H1 (cell line): ENCODE data around the gene ATG2B. TPM values are rescaled to one million over a fixed set of nuclear protein-coding genes. Genes with fewer than 3 reads are reported as not detected.

Source experiments
- CTCF ChIA-PET: fragments of 300-600 bp; sonication (Branson Sonifier 250); formaldehyde crosslinking; loops from one replicate; lab custom pipeline; 2021; ENCODE audit not compliant: partially characterized antibody; lab: Charles Lee
- POLR2A ChIA-PET: fragments of 300-600 bp; sonication (Branson Sonifier 250); formaldehyde crosslinking; loops from one replicate; lab custom pipeline; 2021; ENCODE audit warnings: inconsistent platforms; ENCODE audit not compliant: partially characterized antibody; lab: Charles Lee
- DNase-seq, 2 experiments: peaks; one replicate each; pipeline versions ENCODE4 v3.0.0 to v3.0.0-alpha.2; 2010 to 2022; ENCODE audit warnings: low spot score in 2 of 2, low read depth in 1 of 2, mixed read lengths in 1 of 2
- FAIRE-seq: peaks from 2 replicates; lab custom pipeline; 2011; peaks lifted over from hg19 to GRCh38; lab: Jason Lieb, UNC
- H2AFZ ChIP-seq: 2 replicates; pipeline ENCODE4 v1.8.1; 2012; ENCODE audit warnings: low read length, inconsistent platforms
- H2AK5ac ChIP-seq: 2 replicates; pipeline ENCODE4 v1.6.1; 2013; ENCODE audit warnings: low read depth, low read length
- H2BK120ac ChIP-seq: replicated peaks from 2 replicates; pipeline ENCODE3; 2013; ENCODE audit warnings: low read depth, low read length, inconsistent platforms
- H2BK12ac ChIP-seq: 2 replicates; pipeline ENCODE4 v1.6.1; 2013; ENCODE audit warnings: low read depth, low read length
- H2BK15ac ChIP-seq: 2 replicates; pipeline ENCODE4 v1.6.1; 2013; ENCODE audit warnings: low read length
- H2BK20ac ChIP-seq: 2 replicates; pipeline ENCODE4 v1.6.1; 2013; ENCODE audit warnings: low read length
- H2BK5ac ChIP-seq: 2 replicates; pipeline ENCODE4 v1.6.1; 2013; ENCODE audit warnings: low read depth, low read length
- H3K14ac ChIP-seq: 2 replicates; pipeline ENCODE4 v1.6.1; 2013; ENCODE audit warnings: inconsistent platforms; ENCODE audit not compliant: insufficient read length
- H3K18ac ChIP-seq: 2 replicates; pipeline ENCODE4 v1.6.1; 2013; ENCODE audit warnings: low read length; ENCODE audit errors: extremely low read depth
- H3K23ac ChIP-seq: 2 replicates; pipeline ENCODE4 v1.6.1; 2013; ENCODE audit warnings: inconsistent platforms; ENCODE audit not compliant: insufficient read length
- H3K23me2 ChIP-seq: 2 replicates; pipeline ENCODE4 v1.6.1; 2013; ENCODE audit warnings: low read depth, low read length
- H3K27ac ChIP-seq: 2 replicates; pipeline ENCODE4 v1.6.1; 2011; ENCODE audit warnings: low read depth, low read length, inconsistent platforms
- H3K27me3 ChIP-seq, 4 experiments: replicated peaks in 1 of 4; 1 replicate in 1 of 4; 2 replicates in 3 of 4; pipeline versions ENCODE4 v1.6.1 to v1.8.1; 2011 to 2013; ENCODE audit warnings: low read length in 3 of 4, mild to moderate bottlenecking in 3 of 4, inconsistent platforms in 2 of 4, mixed read lengths in 2 of 4, moderate library complexity in 1 of 4; ENCODE audit not compliant: control insufficient read depth in 3 of 4, insufficient read depth in 3 of 4; ENCODE audit errors: extremely low read depth in 1 of 4
- H3K36me3 ChIP-seq, 4 experiments: 2 replicates each; pipeline versions ENCODE4 v1.6.1 to v1.8.1; 2011 to 2013; ENCODE audit warnings: mild to moderate bottlenecking in 4 of 4, low read length in 3 of 4, moderate library complexity in 2 of 4, control low read depth in 1 of 4, inconsistent platforms in 1 of 4; ENCODE audit not compliant: insufficient read depth in 4 of 4, control insufficient read depth in 2 of 4
- H3K4ac ChIP-seq: replicated peaks from 2 replicates; pipeline ENCODE3; 2013; ENCODE audit warnings: low read length, low read depth, mixed read lengths, inconsistent platforms; ENCODE audit not compliant: insufficient read length
- H3K4me1 ChIP-seq, 4 experiments: replicated peaks in 1 of 4; 1 replicate in 1 of 4; 2 replicates in 3 of 4; pipeline versions ENCODE4 v1.6.1 to v1.8.1; 2011 to 2013; ENCODE audit warnings: low read length in 3 of 4, inconsistent platforms in 2 of 4, mixed read lengths in 1 of 4; ENCODE audit not compliant: insufficient read depth in 4 of 4, control insufficient read depth in 3 of 4
- H3K4me2 ChIP-seq, 2 experiments: 2 replicates each; pipeline versions ENCODE4 v1.6.1 to v1.8.1; 2011 to 2013; ENCODE audit warnings: low read depth in 2 of 2, low read length in 2 of 2, control low read depth in 1 of 2, inconsistent platforms in 1 of 2, mild to moderate bottlenecking in 1 of 2; ENCODE audit not compliant: insufficient read depth in 1 of 2
- H3K4me3 ChIP-seq, 4 experiments: fragments of 200-600, 300-600 bp in 1 of 4; sonication (generic), shearing (Covaris generic), sonication (Bioruptor Twin) in 1 of 4; 2 replicates each; pipeline versions ENCODE4 v1.5.1 to v1.8.1; 2011 to 2016; ENCODE audit warnings: low read length in 4 of 4, low read depth in 3 of 4, control low read depth in 2 of 4, inconsistent platforms in 2 of 4, mild to moderate bottlenecking in 2 of 4, mixed read lengths in 1 of 4, moderate library complexity in 1 of 4; ENCODE audit not compliant: insufficient read depth in 2 of 4; ENCODE audit errors: extremely low read depth in 1 of 4
- H3K56ac ChIP-seq: replicated peaks from 2 replicates; pipeline ENCODE3; 2013; ENCODE audit warnings: low read depth, mild to moderate bottlenecking, mixed read lengths, low read length, inconsistent platforms; ENCODE audit not compliant: insufficient read length
- H3K79me1 ChIP-seq: 2 replicates; pipeline ENCODE4 v1.6.1; 2013; ENCODE audit warnings: low read depth, low read length, control low read depth
- H3K79me2 ChIP-seq, 2 experiments: 2 replicates each; pipeline versions ENCODE4 v1.6.1 to v1.8.1; 2012 to 2013; ENCODE audit warnings: low read length in 2 of 2, mild to moderate bottlenecking in 2 of 2, inconsistent platforms in 1 of 2; ENCODE audit not compliant: insufficient read depth in 2 of 2, control insufficient read depth in 1 of 2
- H3K9ac ChIP-seq, 4 experiments: replicated peaks in 1 of 4; 1 replicate in 1 of 4; 2 replicates in 3 of 4; pipeline versions ENCODE4 v1.6.1 to v1.8.1; 2011 to 2013; ENCODE audit warnings: low read depth in 3 of 4, low read length in 3 of 4, control low read depth in 2 of 4, mild to moderate bottlenecking in 2 of 4, moderate library complexity in 2 of 4, inconsistent platforms in 1 of 4; ENCODE audit errors: extremely low read depth in 1 of 4
- H3K9me3 ChIP-seq, 2 experiments: 2 replicates each; pipeline versions ENCODE4 v1.6.1 to v1.8.1; 2012 to 2013; ENCODE audit warnings: mild to moderate bottlenecking in 2 of 2, moderate library complexity in 2 of 2, control low read depth in 1 of 2, inconsistent platforms in 1 of 2, low read depth in 1 of 2, low read length in 1 of 2, mixed read lengths in 1 of 2; ENCODE audit not compliant: insufficient read depth in 2 of 2
- H4K20me1 ChIP-seq, 2 experiments: replicated peaks in 1 of 2; 2 replicates each; pipeline versions ENCODE3 to v1.8.1; 2011 to 2013; ENCODE audit warnings: inconsistent platforms in 2 of 2, low read length in 2 of 2, mild to moderate bottlenecking in 1 of 2; ENCODE audit not compliant: insufficient read depth in 2 of 2, control insufficient read depth in 1 of 2
- H4K5ac ChIP-seq: 2 replicates; pipeline ENCODE4 v1.6.1; 2013; ENCODE audit warnings: low read length, low read depth, mixed read lengths, inconsistent platforms; ENCODE audit not compliant: insufficient read length
- H4K8ac ChIP-seq: 2 replicates; pipeline ENCODE4 v1.8.0; 2013; ENCODE audit warnings: mild to moderate bottlenecking, moderate library complexity, low read length, inconsistent platforms; ENCODE audit not compliant: insufficient read depth; ENCODE audit errors: extremely low read depth
- H4K91ac ChIP-seq: replicated peaks from 2 replicates; pipeline ENCODE3; 2013; ENCODE audit warnings: low read length, mixed read lengths, inconsistent platforms; ENCODE audit not compliant: insufficient read length
- BACH1 ChIP-seq: IDR thresholded peaks from 2 replicates; pipeline ENCODE4 v1.6.1; 2012; ENCODE audit warnings: low read length, improper control_type of control experiment
- BCL11A ChIP-seq, 2 experiments: IDR thresholded peaks; one replicate each; pipeline ENCODE4 v1.6.1; 2011; ENCODE audit warnings: low read depth in 2 of 2, low read length in 2 of 2, mild to moderate bottlenecking in 2 of 2
- EP300 ChIP-seq, 2 experiments: IDR thresholded peaks; 1 replicate in 1 of 2; 2 replicates in 1 of 2; pipeline ENCODE4 v1.6.1; 2011 to 2012; ENCODE audit warnings: low read depth in 2 of 2, low read length in 2 of 2, mild to moderate bottlenecking in 2 of 2, borderline replicate concordance in 1 of 2, inconsistent platforms in 1 of 2, moderate library complexity in 1 of 2
- KDM1A ChIP-seq: fragments of 200-600, 300-600 bp; sonication (generic); IDR thresholded peaks from 2 replicates; pipeline ENCODE4 v1.7.1; 2016; ENCODE audit warnings: mild to moderate bottlenecking, low read length, borderline replicate concordance
- POLR2A ChIP-seq, 2 experiments: IDR thresholded peaks; 1 replicate in 1 of 2; 2 replicates in 1 of 2; pipeline ENCODE4 v1.6.1; 2011; ENCODE audit warnings: low read depth in 2 of 2, low read length in 2 of 2, mild to moderate bottlenecking in 2 of 2; ENCODE audit errors: control extremely low read depth in 1 of 2
- RFX5 ChIP-seq: IDR thresholded peaks from 2 replicates; pipeline ENCODE4 v1.6.1; 2011; ENCODE audit warnings: low read depth, low read length, improper control_type of control experiment, borderline replicate concordance
- RXRA ChIP-seq: IDR thresholded peaks from 2 replicates; pipeline ENCODE4 v1.6.1; 2011; ENCODE audit warnings: low read depth, mild to moderate bottlenecking, low read length, moderate library complexity; ENCODE audit not compliant: insufficient read depth
- SAP30 ChIP-seq: fragments of 300-600 bp; sonication (generic); IDR thresholded peaks from 2 replicates; pipeline ENCODE4 v1.7.1; 2012; ENCODE audit warnings: low read length, moderate library complexity, mild to moderate bottlenecking, inconsistent platforms; ENCODE audit not compliant: insufficient read depth, insufficient replicate concordance
- SRF ChIP-seq: IDR thresholded peaks from 2 replicates; pipeline ENCODE4 v1.6.1; 2011; ENCODE audit warnings: mild to moderate bottlenecking, low read depth, low read length, moderate library complexity
- ZNF274 ChIP-seq: IDR thresholded peaks from 2 replicates; pipeline ENCODE4 v1.7.0; 2012; ENCODE audit warnings: low read length, borderline replicate concordance; ENCODE audit errors: extremely low read depth
- WGBS, 2 experiments: shearing (Covaris generic) in 1 of 2; methylation state at CpG; one replicate each; pipeline versions ENCODE4 v1.1.6 to v1.1.7; 2013 to 2015; ENCODE audit warnings: low lambda C conversion rate in 2 of 2, mixed read lengths in 2 of 2, inconsistent platforms in 1 of 2, low coverage in 1 of 2, missing lambda C conversion rate in 1 of 2; ENCODE audit not compliant: insufficient replicate concordance in 2 of 2, insufficient coverage in 1 of 2, insufficient read length in 1 of 2; ENCODE audit errors: extremely low coverage in 1 of 2, missing lambda C conversion rate in 1 of 2; 5-methylcytosine and 5-hydroxymethylcytosine counted together
- polyA plus RNA-seq, 7 experiments: library from polyadenylated mRNA; depleted of rRNA in 3 of 7; stranded (reverse) in 5 of 7; unstranded in 2 of 7; fragments of >200 nt in 5 of 7; fragments of 200-250 nt in 2 of 7; gene quantifications; 1 replicate in 5 of 7; 2 replicates in 1 of 7; 4 replicates in 1 of 7; pipeline versions ENCODE4 v1.2.1 to v1.2.3, GENCODE V29; 2011 to 2013; ENCODE audit warnings: missing spikeins in 2 of 7, mixed read lengths in 2 of 7
- total RNA-seq: library from RNA; stranded (reverse); fragmentation: NEBNext Ultra II Directional; extraction: Animal tissue kit (Norgen Biotek cat#: 25700); gene quantifications from 2 replicates; pipeline ENCODE4 v1.2.1, GENCODE V29; 2021

Gene ATG2B
- total and polyA plus RNA-seq, 2 of the 8 experiments (the other 6 are each of a cell fraction or from before 2014, with no cell fraction given): 4.6 to 14.4 TPM

DNA sequence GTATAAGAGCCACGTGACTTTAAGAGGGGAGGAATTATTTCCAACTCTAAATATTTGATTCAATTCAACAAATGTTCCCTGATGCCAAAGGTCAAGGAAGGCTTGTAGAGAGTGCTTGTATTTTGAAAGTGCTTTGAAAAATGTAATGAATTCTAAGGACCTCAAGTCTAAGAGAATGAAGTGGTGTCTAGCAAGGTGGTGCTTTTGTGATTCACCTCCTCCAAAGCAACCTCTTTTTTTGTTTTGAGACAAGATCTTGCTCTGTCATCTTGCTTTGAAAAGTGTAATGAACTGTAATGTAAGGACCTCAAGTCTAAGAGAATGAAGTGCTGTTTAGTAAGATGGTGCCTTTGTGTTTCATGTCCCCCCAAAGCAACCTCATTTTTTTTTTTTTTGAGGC lies 42.5 kb upstream of the ATG2B start:
- no peaks in the 10 kb centered on the region for H3K79me2 ChIP-seq
- no peak overlapping the region for H3K56ac ChIP-seq
- H4K20me1 ChIP-seq: no peaks in the 10 kb centered on the region
- H3K23me2 ChIP-seq: no peaks in the 10 kb centered on the region
- no peak overlapping the region for H3K4me2 ChIP-seq
- H2BK20ac ChIP-seq: no peak overlapping the region
- no peak overlapping the region for H4K5ac ChIP-seq
- H2BK120ac ChIP-seq: no peak overlapping the region
- H2AK5ac ChIP-seq: no peak overlapping the region
- no peak overlapping the region for H2BK5ac ChIP-seq
- 92% methylated on average over 1 of the region's 1 CpG; no CpG with 5 or more reads in 1 of the 2 experiments for WGBS, 2 experiments
- no peaks in the 10 kb centered on the region for H3K79me1 ChIP-seq
- H3K4ac ChIP-seq: no peak overlapping the region
- H3K23ac ChIP-seq: no peak overlapping the region
- H3K18ac ChIP-seq: no peak overlapping the region
- H3K4me1 ChIP-seq: no peaks in the 10 kb centered on the region
- ChIA-PET POLR2A (interaction anchor here (1.4 kb wide), 1 partner anchor 39 kb away, joined by 4 read pairs; no protein-coding TSS in a partner anchor), CTCF (no interaction called here)
- H3K27me3 ChIP-seq: no peaks in the 10 kb centered on the region
- no peak overlapping the region for H2BK12ac ChIP-seq
- DNase-seq (no peak), FAIRE-seq (no peak)
- no peak overlapping the region for H4K8ac ChIP-seq
- no peak overlapping the region for H2AFZ ChIP-seq
- no peak overlapping the region for H3K9ac ChIP-seq
- no peak overlapping the region for H2BK15ac ChIP-seq
- no peak overlapping the region for H3K4me3 ChIP-seq
- no peaks in the 10 kb centered on the region for H3K36me3 ChIP-seq
- TF ChIP-seq POLR2A (IDR thresholded peaks at IDR 0.05; ENCODE audit: control extremely low read depth in 1 of 2, low read depth in 2 of 2, low read length in 2 of 2) (no peak), RXRA (no peak), ZNF274 (no peak), BCL11A (IDR thresholded peaks at IDR 0.05; ENCODE audit: low read depth in 2 of 2, low read length in 2 of 2) (no peak), SAP30 (no peak), SRF (no peak), BACH1 (no peak), KDM1A (no peak), EP300 (IDR thresholded peaks at IDR 0.05; ENCODE audit: borderline replicate concordance in 1 of 2, low read depth in 2 of 2, low read length in 2 of 2) (no peak), RFX5 (no peak)
- H3K14ac ChIP-seq: no peak overlapping the region
- H3K9me3 ChIP-seq: no peaks in the 10 kb centered on the region
- no peak overlapping the region; the same call in 1 of the 2 replicates for H3K27ac ChIP-seq
- H4K91ac ChIP-seq: no peak overlapping the region
